ENCODE data around the gene CD27.
A peak's percentile ranks its signal among the peaks of the same experiment; 100 is the strongest.

Gene CD27

DNA sequence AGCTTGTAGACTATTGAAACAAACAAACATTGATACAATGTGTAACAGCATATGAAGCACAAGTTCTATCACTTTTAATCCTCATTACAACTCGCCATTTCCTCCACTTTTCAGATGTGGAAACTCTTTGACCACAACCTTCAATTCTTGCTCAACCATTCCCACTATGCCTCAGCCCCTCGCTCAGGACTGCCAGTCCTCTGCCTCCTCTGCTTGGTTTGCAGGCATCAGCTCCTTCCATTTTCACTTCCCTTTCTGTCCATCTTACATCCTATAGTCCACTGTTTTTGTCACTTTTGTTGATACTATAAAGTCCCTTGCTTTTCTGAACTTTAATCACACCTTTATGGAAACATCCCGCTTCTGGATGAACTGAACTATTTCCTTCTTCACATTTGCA is 28.2 kb upstream of the CD27 start:
- TF ChIP-seq, protein P1, sequence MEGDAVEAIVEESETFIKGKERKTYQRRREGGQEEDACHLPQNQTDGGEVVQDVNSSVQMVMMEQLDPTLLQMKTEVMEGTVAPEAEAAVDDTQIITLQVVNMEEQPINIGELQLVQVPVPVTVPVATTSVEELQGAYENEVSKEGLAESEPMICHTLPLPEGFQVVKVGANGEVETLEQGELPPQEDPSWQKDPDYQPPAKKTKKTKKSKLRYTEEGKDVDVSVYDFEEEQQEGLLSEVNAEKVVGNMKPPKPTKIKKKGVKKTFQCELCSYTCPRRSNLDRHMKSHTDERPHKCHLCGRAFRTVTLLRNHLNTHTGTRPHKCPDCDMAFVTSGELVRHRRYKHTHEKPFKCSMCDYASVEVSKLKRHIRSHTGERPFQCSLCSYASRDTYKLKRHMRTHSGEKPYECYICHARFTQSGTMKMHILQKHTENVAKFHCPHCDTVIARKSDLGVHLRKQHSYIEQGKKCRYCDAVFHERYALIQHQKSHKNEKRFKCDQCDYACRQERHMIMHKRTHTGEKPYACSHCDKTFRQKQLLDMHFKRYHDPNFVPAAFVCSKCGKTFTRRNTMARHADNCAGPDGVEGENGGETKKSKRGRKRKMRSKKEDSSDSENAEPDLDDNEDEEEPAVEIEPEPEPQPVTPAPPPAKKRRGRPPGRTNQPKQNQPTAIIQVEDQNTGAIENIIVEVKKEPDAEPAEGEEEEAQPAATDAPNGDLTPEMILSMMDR (IDR thresholded peaks at IDR 0.05; ENCODE audit: low read depth, low read length) = no peak
- DNase-seq (ENCODE audit: extremely low read depth, low read depth) = no peak

DNA sequence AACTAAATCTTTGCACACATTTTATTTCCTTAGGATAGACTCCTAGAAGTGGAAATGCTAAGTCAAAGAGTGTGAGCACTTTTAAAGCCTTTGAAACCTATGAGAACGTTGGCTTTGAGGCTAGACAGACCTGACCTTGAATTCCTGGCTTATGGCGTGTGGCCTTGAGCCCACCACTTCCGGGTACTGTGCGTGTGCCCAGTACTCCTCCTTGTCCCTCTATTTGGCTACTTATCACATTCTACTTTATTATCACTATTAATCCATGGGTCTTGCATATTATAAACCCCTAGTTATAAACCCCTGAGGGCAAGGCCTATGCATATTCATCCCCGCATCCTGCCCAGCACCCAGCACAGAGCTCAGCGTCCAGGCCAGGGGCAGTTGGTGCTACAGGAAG is 26.0 kb upstream of the CD27 start:
- TF ChIP-seq, protein P1 (IDR thresholded peaks at IDR 0.05; ENCODE audit: low read depth, low read length) = no peak

GRCh38 chr12:6420364-6420763 is 24.4 kb upstream of the CD27 start:
- TF ChIP-seq, protein P1 (IDR thresholded peaks at IDR 0.05; ENCODE audit: low read depth, low read length) = no peak
- DNase-seq (ENCODE audit: extremely low read depth, low read depth) = no peak

More for the DNA sequence above, 26.0 kb upstream of the CD27 start:
- no peak for DNase-seq (ENCODE audit: extremely low read depth, low read depth)

DNA sequence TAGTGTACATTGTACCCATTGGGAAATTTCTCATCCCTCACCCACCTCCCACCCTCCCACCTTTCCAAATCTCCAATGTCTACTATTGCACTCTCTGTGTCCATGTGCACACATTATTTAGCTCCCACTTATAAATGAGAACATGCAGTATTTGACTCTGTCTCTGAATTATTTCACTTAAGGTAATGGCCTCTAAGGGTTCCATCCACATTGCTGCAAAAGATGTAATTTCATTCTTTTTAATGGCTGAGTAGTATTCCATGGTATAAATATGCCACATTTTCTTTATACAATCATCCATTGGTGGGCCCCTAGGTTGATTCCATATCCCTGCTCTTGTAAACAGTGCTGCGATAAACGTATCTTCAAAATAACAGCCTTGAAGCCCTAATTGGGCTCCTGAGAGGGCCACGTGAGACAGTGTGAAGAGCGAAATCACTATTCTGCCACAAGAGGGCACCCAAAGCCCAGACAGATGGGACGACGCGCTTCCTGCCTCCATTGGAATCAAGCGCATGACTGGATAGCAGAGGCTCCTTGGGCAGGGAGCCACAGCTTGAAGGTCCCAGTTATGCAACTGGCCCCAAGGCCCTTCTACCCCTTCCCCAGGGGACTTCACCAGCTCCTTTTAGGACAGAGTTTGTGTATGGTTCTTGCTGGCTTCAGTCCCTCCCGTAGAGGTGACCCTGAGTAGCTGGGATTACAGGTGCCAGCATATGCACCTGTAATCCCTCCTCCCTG is 21.3 kb upstream of the CD27 start:
- DNase-seq (ENCODE audit: extremely low read depth, low read depth) = peak; percentile 83
- TF ChIP-seq, protein P1 (IDR thresholded peaks at IDR 0.05; ENCODE audit: low read depth, low read length) = peak; percentile 82

DNA sequence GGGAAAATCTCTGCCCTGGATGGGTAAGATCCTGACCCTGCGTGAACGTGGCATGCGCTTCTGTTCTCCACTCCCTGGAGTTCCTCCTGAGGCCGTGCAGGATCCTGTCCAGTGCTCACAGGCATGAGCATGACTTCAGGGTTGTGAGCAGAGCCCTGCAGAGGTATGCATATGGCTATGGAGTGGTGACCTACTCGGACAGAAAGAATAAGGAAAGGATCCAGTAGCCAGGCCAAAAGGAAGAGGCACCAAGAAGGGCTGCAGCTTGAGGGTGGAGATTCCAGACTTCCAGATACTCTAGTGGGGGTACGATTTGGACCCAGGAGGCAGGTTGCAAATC is 20.8 kb upstream of the CD27 start:
- no peak for DNase-seq (ENCODE audit: extremely low read depth, low read depth)
- TF ChIP-seq, protein P1 (IDR thresholded peaks at IDR 0.05; ENCODE audit: low read depth, low read length) = no peak

DNA sequence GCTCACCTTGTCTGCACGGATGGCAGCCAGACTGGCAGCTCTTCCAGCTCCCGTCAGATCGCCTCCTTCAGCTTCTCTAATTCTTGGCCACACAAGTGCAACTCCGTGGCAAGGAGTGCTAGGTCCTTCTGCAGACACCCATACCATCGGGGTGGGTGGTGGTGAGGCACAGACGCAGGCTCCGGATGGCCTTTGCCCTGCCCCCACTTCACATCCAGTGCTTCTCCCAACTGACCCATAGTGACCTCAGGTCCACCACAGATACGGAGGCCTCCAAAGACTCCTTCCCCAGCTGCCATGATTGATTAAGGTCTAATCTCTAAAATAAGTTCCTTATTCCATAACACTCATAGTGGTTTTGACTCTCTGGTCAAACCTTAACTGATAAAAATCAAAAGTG is 19.9 kb upstream of the CD27 start:
- TF ChIP-seq, protein P1 (IDR thresholded peaks at IDR 0.05; ENCODE audit: low read depth, low read length) = no peak
- no peak for DNase-seq (ENCODE audit: extremely low read depth, low read depth)

- TF ChIP-seq, protein P1 (IDR thresholded peaks at IDR 0.05; ENCODE audit: low read depth, low read length) = no peak
- DNase-seq (ENCODE audit: extremely low read depth, low read depth) = no peak
Measured at GRCh38 chr12:6425590-6426531, 18.9 kb upstream of the CD27 start.

All from AG09319 (cell line).